PC-9 (cell line): ENCODE measurements around the gene INO80C. TPM values are rescaled to one million over a fixed set of nuclear protein-coding genes. Genes with fewer than 3 reads are reported as not detected.

Experiments
- BruUV-seq: library from RNA; stranded (reverse); fragments of 400-500 nt; replicated peaks from 2 replicates; lab custom pipeline; 2021; lab: Mats Ljungman, UMichigan
- CTCF ChIA-PET: fragments of 300-600 bp; sonication (Branson Sonifier 250); formaldehyde crosslinking; loops from one replicate; lab custom pipeline; 2022; ENCODE audit warnings: antibody characterized with exemption; lab: Charles Lee
- POLR2A ChIA-PET: fragments of 300-600 bp; sonication (Branson Sonifier 250); formaldehyde crosslinking; loops from one replicate; lab custom pipeline; 2022; ENCODE audit warnings: antibody characterized with exemption; ENCODE audit not compliant: unreplicated experiment; lab: Charles Lee
- DNase-seq, 2 experiments: peaks; one replicate each; pipeline versions ENCODE4 v3.0.0 to v3.0.0-alpha.2; 2015 to 2022; ENCODE audit warnings: mixed read lengths in 1 of 2
- H2AFZ ChIP-seq: fragments of 200-600 bp; sonication (generic); 2 replicates; pipeline ENCODE4 v1.8.1; 2017; ENCODE audit warnings: antibody characterized with exemption
- H3F3A ChIP-seq: fragments of 200-600 bp; sonication (generic); 2 replicates; pipeline ENCODE4 v1.8.1; 2017; ENCODE audit warnings: antibody characterized with exemption, mild to moderate bottlenecking, low read depth; ENCODE audit not compliant: insufficient read depth
- H3K27ac ChIP-seq: fragments of 200-600 bp; sonication (generic); 2 replicates; pipeline ENCODE4 v1.6.1; 2016; ENCODE audit warnings: mixed run types
- H3K27me3 ChIP-seq: fragments of 200-600 bp; sonication (generic); 2 replicates; pipeline ENCODE4 v1.6.1; 2016; ENCODE audit warnings: low read depth, mixed run types; ENCODE audit not compliant: insufficient read depth
- H3K36me3 ChIP-seq: fragments of 200-600 bp; sonication (generic); 2 replicates; pipeline ENCODE4 v1.6.1; 2016; ENCODE audit warnings: low read depth, mixed run types
- H3K4me1 ChIP-seq: fragments of 200-600 bp; sonication (generic); replicated peaks from 2 replicates; pipeline ENCODE4 v1.6.1; 2016; ENCODE audit warnings: mixed run types; ENCODE audit not compliant: insufficient read depth
- H3K4me2 ChIP-seq: fragments of 200-600 bp; sonication (generic); 2 replicates; pipeline ENCODE4 v1.6.1; 2017; ENCODE audit warnings: mixed run types
- H3K4me3 ChIP-seq: fragments of 200-600 bp; sonication (generic); 2 replicates; pipeline ENCODE4 v1.6.1; 2016; ENCODE audit warnings: mixed run types
- H3K79me2 ChIP-seq: fragments of 200-600 bp; sonication (generic); 2 replicates; pipeline ENCODE4 v1.6.1; 2017; ENCODE audit warnings: low read depth, mixed run types
- H3K9me2 ChIP-seq: fragments of 200-600 bp; sonication (generic); 2 replicates; pipeline ENCODE4 v1.8.1; 2017; ENCODE audit warnings: mild to moderate bottlenecking; ENCODE audit not compliant: insufficient read depth
- H3K9me3 ChIP-seq: fragments of 200-600 bp; sonication (generic); 2 replicates; pipeline ENCODE4 v1.8.1; 2016; ENCODE audit warnings: low read depth; ENCODE audit not compliant: insufficient read depth
- H4K20me1 ChIP-seq: fragments of 200-600 bp; sonication (generic); 2 replicates; pipeline ENCODE4 v1.8.1; 2017; ENCODE audit not compliant: insufficient read depth
- EZH2 ChIP-seq: fragments of 200-600 bp; sonication (generic); IDR thresholded peaks from 2 replicates; pipeline ENCODE4 v1.8.0; 2017; ENCODE audit warnings: antibody characterized with exemption, low read depth
- intact Hi-C: fragments of 100-400 bp; cut with micrococcal nuclease; formaldehyde crosslinking; loops from one replicate; pipeline ENCODE4 v1.10.0; 2022; ENCODE audit not compliant: unreplicated experiment
- total RNA-seq: library from RNA; stranded (reverse); gene quantifications from 2 replicates; pipeline ENCODE4 v1.2.3, GENCODE V29; 2021
- TF ChIP-seq, protein P1 (sequence below): fragments of 200-600 bp; sonication (generic); conservative IDR thresholded peaks from 2 replicates; pipeline ENCODE4 v1.6.1; 2017; ENCODE audit warnings: mixed run types, antibody characterized with exemption, mild to moderate bottlenecking, moderate library complexity

Gene INO80C
- total RNA-seq, 1 experiment from 2014 or later, result 29.5 TPM

GRCh38 chr18:35508030-35508429 lies 10.3 kb upstream of the INO80C start:
- peak overlapping the region; percentile 75 for H3K4me2 ChIP-seq
- TF ChIP-seq EZH2, result no peak
- TF ChIP-seq, protein P1, sequence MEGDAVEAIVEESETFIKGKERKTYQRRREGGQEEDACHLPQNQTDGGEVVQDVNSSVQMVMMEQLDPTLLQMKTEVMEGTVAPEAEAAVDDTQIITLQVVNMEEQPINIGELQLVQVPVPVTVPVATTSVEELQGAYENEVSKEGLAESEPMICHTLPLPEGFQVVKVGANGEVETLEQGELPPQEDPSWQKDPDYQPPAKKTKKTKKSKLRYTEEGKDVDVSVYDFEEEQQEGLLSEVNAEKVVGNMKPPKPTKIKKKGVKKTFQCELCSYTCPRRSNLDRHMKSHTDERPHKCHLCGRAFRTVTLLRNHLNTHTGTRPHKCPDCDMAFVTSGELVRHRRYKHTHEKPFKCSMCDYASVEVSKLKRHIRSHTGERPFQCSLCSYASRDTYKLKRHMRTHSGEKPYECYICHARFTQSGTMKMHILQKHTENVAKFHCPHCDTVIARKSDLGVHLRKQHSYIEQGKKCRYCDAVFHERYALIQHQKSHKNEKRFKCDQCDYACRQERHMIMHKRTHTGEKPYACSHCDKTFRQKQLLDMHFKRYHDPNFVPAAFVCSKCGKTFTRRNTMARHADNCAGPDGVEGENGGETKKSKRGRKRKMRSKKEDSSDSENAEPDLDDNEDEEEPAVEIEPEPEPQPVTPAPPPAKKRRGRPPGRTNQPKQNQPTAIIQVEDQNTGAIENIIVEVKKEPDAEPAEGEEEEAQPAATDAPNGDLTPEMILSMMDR, result no peak
- no peaks in the 10 kb centered on the region for H3K9me3 ChIP-seq
- POLR2A ChIA-PET, result interaction anchor here (1.2 kb wide), 1 partner anchor 29 kb away, joined by 13 read pairs; no protein-coding TSS in a partner anchor
- peaks cover 74% of the 10 kb centered on the region for H3K4me1 ChIP-seq
- intact Hi-C loops, result loop anchor here (5.0 kb wide), 3 partner anchors 51 to 101 kb away; partner anchors contain the start of gene GALNT1
- peaks cover 51% of the 10 kb centered on the region for H3F3A ChIP-seq
- H3K36me3 ChIP-seq, result no peaks in the 10 kb centered on the region
- H3K27ac ChIP-seq, result peak overlapping the region; percentile 95
- H3K9me2 ChIP-seq, result no peaks in the 10 kb centered on the region
- H3K4me3 ChIP-seq, result peak overlapping the region; percentile 35; the same call in 1 of the 2 replicates
- no peaks in the 10 kb centered on the region for H3K27me3 ChIP-seq
- H3K79me2 ChIP-seq, result peaks cover 8% of the 10 kb centered on the region; the same call in 1 of the 2 replicates
- BruUV-seq, result TSS peak; percentile 95
- no peaks in the 10 kb centered on the region for H4K20me1 ChIP-seq
- H2AFZ ChIP-seq, result peak overlapping the region; percentile 73
- CTCF ChIA-PET, result no interaction called here
- peak in 1 of 2 experiments; percentile 61 for DNase-seq

- H4K20me1 ChIP-seq, result no peaks in the 10 kb centered on the region
- peak overlapping the region; percentile 75 for H3K4me2 ChIP-seq
- peak; percentile 78 to 96 for DNase-seq
- peaks cover 70% of the 10 kb centered on the region for H3K4me1 ChIP-seq
- CTCF ChIA-PET, result no interaction called here
- H2AFZ ChIP-seq, result peak overlapping the region; percentile 73; the same call in 1 of the 2 replicates
- POLR2A ChIA-PET, result interaction anchor here (0.6 to 1.2 kb wide), 2 partner anchors 19 to 29 kb away, joined by 4 to 13 read pairs; no protein-coding TSS in a partner anchor
- peak overlapping the region; percentile 95 for H3K27ac ChIP-seq
- H3K79me2 ChIP-seq, result peaks cover 8% of the 10 kb centered on the region; the same call in 1 of the 2 replicates
- H3F3A ChIP-seq, result peaks cover 47% of the 10 kb centered on the region
- BruUV-seq, result no TSS peak
- H3K36me3 ChIP-seq, result no peaks in the 10 kb centered on the region
- no peaks in the 10 kb centered on the region for H3K27me3 ChIP-seq
- no peak for TF ChIP-seq EZH2
- TF ChIP-seq, protein P1, result no peak
- intact Hi-C loops, result loop anchor here (5.0 kb wide), 3 partner anchors 50 to 100 kb away; partner anchors contain the start of gene GALNT1
- H3K4me3 ChIP-seq, result peak overlapping the region; percentile 35; the same call in 1 of the 2 replicates
- no peaks in the 10 kb centered on the region for H3K9me3 ChIP-seq
- H3K9me2 ChIP-seq, result no peaks in the 10 kb centered on the region
These were observed 9.9 kb upstream of the INO80C start for GRCh38 chr18:35507623-35508022.

DNA sequence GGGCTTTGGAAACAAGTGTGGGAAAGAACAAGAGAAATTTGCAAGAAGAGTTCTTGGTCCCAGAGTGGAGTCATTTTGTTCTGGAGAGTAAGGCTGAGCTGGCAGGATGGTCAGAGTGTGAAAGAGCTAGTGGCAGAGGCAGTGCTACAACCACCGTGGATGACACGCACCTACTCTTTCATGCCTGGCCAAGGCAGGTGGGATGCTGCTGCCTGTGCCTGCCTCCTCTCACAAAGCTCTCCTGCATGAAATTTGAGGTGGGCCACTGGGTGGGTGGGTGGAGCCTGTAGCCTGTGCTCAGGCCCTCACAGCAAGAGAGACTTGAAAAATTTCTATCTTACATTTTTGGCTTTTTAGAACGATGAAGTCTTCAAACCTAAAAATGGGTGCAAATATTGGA lies 9.4 kb upstream of the INO80C start:
- H3K27me3 ChIP-seq, result no peaks in the 10 kb centered on the region
- H3K4me2 ChIP-seq, result peak overlapping the region; percentile 75
- peak; percentile 42 to 65 for DNase-seq
- peaks cover 68% of the 10 kb centered on the region for H3K4me1 ChIP-seq
- H3K4me3 ChIP-seq, result peak overlapping the region; percentile 4; the same call in 1 of the 2 replicates
- intact Hi-C loops, result loop anchor here (5.0 kb wide), 3 partner anchors 50 to 100 kb away; partner anchors contain the start of gene GALNT1
- H3K9me3 ChIP-seq, result no peaks in the 10 kb centered on the region
- BruUV-seq, result no TSS peak
- POLR2A ChIA-PET, result interaction anchor here (0.6 to 1.2 kb wide), 2 partner anchors 20 to 28 kb away, joined by 4 to 13 read pairs; no protein-coding TSS in a partner anchor
- H4K20me1 ChIP-seq, result no peaks in the 10 kb centered on the region
- no peaks in the 10 kb centered on the region for H3K36me3 ChIP-seq
- H3K79me2 ChIP-seq, result peaks cover 4% of the 10 kb centered on the region; the same call in 1 of the 2 replicates
- TF ChIP-seq EZH2, result no peak
- TF ChIP-seq, protein P1, result no peak
- peak overlapping the region; percentile 95 for H3K27ac ChIP-seq
- H3K9me2 ChIP-seq, result no peaks in the 10 kb centered on the region
- no peak overlapping the region; the same call in 1 of the 2 replicates for H2AFZ ChIP-seq
- CTCF ChIA-PET, result no interaction called here
- H3F3A ChIP-seq, result peaks cover 48% of the 10 kb centered on the region
